DMS114 treated with DMSO at 0.1 percent for 48 hours (cell line): ENCODE measurements around the gene SNX33.
"Not testable (repeated sequence)": the region's sequence is repeated elsewhere in the genome, so short reads cannot be mapped to it uniquely, and the experiment has no call there.

ENCODE experiments used
- DNase-seq: peaks from one replicate; lab custom pipeline; 2025; ENCODE audit not compliant: unreplicated experiment; lab: John Stamatoyannopoulos, UW

The SNX33 gene

DNA sequence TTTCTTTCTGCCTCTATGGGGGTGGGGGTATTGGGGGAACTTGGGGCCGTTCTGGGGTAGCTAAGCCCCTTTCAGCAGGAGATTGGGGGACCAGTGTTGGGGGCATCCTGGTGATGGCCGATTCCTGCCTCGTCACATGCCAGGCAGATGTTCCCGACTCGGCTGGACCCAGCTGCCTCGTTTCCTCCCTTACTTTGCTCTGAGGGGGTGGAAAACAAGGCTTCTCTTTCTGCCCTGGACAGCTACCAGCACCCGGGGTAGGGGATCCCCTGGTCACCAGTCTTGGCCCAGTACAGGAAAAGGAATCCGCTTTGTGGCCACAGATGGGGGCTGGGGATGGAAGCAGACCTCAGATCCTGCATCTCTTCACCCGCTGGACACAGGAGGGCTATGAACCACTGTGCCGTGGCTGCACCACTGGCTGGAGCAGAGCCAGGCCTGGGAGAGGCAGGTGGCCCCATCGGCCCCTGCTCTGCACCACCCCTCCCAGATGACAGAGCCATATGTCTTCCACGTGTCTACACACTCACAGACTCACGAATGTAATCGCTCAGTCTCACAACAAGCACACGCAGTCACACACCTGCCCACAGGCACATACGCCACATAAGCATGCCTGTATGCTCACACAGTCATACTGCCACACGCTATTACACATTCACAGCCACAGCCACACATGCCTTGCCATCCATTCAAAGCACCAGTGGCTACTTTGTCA is 12.4 kb downstream of the SNX33 start:
- no peak for DNase-seq

DNA sequence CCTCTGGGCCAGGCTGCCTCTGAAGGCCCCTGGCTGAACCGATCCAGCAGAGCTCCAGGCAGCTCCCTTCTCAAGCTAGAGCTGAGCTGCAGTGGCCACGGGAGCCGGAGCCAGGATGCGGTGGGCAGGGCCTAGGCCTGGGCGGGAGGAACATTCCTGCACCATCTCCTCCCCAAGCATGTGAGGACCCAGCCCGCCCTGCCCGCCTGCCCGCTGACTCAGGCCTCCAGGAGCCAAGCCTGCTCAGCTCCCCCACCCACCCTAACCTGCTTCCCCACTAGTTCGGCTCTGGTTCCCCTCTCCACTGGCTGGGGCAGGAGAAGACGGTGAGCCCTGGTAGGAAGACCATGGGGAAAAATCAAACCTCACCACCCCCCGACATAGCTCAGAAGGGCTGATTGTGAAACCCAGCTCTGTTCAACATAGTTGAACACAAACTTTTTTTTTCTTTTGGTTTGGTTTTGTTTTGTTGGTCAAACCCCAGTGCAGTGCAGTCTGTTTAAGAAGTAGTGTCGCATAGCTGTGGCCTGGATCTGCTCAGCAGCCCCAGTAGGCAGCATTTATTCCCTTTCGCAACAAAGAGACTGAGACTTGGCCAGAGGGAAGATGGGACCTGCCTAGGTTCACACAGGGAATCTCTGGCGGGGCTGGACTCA is 13.5 kb downstream of the SNX33 start:
- no peak for DNase-seq

DNA sequence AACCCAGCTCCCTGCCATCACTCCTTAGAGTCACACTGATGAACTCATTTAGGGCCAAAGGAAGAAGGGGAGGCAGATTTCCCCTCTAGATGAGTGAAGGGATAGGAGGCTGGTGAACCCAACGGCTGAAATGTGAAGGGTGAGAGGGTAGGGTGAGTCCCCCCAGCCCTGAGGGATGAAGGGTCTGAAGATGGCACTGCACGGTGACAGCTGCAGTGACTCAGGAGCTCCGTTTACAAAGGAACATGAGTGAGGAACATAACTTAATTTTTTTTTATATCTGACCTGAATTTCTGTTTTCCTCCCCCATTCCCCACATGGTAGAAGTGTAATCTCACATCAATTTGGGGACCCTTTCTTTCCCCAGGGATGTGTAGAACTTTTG is 14.0 kb downstream of the SNX33 start:
- DNase-seq = no peak

DNA sequence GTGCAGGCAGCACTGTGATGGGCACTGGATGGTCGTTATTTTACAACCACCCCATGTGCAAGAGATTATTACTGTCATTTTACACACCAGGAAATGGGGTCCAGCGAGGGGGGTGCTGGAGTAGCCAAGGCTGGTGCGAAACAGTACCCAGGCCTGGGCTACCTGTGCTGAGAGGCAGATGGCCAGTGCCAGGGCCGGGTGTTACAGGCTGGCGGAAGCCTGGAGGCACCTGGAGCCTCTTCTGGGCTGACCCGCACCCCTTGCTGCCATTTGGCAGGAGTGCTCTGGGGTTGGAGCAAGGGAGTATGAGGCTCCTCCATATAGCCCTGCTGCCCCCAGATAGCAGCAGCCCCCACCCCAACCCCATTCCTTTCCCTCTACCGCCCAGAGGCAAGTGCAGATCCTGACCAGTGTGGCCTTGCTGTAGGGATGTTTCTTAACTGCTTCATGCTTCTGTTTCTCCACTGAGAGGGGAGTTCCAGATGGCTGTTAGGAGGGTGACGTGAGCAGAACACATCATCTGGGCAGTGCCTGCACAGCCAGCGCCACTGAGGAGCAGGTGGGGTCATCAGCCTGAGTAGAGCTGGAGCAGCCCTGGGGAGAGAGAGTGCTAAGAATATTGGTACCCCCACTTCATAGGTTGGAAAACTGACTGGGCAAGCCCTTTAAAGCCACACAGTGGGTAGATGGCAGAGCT is 15.3 kb downstream of the SNX33 start:
- no peak for DNase-seq

DNA sequence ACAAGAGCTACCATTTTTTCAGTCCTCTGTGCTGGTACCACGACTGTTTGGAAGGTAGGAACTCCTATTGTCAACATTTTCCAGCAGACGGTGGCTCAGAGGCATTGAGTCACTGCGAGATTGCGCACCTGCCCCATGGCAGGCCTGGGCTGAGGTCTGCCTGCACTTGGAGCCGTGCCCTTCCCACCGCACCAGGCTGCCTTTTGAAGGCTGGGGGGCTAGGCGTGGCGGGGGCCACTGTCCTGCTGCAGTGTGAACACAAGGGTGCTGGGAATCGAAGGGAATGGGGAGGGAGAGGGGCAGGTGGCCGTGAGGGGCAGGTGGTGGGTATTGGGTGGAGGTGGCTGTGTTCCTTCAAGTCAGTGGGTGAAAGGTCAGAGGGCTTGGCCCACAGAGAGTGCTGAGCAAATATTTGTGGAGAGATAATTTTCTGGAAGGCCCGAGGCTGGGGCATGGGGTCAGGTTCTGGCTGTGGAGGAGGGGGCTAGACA is 16.3 kb downstream of the SNX33 start:
- DNase-seq = no peak

DNA sequence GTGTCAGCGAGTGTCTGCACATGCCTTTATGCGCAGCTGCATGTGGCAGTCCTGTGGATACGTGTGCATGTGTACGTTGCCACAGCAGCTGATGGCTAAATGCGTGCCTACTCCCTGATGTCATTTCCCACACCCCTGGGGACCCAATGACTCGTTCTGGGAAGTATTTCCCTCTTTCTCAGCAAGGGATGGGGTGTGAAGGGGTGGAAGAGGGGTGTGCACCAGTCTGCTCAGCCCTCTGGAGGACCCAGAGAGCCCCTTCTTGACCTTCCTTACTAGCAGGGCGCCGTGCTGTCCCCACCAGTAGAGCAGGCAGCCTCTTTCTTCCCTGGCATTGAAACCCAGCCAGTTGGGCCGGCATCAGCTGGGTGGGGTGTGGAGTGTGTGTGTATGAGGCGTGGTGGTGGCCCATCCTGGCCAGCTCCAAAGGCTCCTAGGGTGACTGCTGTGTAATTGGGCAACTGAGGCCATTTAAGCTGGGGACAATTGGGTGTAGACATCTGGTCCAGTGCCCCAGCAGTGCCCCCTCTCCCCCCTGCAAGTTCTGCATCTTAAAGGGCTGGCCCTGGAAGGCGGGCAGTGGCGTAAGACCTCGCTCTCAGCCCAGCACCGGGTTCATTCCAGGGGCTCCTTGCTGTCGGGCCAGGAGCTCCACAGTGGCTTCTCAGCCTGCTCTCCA is 19.2 kb downstream of the SNX33 start:
- DNase-seq = no peak

DNA sequence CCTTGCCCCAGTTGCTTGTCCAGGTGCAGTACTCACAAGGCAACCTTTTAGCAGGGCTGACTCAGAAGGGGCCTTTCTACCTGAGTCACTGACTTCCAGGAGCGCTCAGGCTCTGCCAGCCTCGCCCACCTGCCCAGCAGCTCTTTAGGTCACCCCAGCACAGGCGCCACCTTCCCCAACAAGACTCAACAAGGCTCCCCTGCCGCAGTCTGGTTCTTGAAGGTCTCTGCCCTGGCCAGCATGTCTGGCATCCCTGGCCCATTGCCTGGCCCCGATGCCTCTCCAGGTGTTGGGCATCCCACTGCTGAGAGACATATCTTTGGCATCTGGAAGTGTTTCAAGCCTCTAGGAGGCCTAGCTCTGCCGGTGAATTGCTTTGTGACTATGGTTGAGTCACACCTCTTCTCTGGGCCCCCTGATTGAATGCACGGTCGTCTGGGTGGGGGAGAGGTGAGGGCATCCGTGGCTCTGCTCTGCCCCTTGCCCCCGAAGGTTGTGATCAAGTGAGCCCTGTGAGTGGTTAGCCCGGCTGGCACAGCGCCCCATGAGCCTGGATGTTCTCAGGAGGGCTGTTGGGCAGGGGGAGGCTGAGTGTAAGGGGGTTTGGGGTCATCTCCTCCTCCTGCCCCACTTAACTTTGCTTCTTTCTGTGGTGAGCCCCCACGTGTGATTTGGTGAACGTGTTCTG is 21.6 kb downstream of the SNX33 start:
- DNase-seq = no peak

DNA sequence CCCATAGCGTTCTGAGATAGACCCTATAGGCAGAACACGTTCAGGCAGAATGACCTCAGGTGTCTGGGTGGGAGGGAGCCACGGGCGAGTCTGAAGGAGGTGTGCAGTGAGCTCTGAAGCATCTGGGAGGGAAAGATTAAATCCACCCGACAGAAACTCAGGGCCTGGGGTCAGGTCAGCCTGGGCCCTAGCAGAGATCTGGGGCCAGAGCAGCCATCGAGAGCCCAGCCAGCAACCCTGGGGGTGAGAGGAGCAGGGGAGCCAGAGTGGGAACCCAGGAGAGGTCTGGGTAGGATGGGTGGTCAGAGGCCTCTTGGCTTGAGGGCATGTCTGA is 22.1 kb downstream of the SNX33 start:
- DNase-seq = no peak

DNA sequence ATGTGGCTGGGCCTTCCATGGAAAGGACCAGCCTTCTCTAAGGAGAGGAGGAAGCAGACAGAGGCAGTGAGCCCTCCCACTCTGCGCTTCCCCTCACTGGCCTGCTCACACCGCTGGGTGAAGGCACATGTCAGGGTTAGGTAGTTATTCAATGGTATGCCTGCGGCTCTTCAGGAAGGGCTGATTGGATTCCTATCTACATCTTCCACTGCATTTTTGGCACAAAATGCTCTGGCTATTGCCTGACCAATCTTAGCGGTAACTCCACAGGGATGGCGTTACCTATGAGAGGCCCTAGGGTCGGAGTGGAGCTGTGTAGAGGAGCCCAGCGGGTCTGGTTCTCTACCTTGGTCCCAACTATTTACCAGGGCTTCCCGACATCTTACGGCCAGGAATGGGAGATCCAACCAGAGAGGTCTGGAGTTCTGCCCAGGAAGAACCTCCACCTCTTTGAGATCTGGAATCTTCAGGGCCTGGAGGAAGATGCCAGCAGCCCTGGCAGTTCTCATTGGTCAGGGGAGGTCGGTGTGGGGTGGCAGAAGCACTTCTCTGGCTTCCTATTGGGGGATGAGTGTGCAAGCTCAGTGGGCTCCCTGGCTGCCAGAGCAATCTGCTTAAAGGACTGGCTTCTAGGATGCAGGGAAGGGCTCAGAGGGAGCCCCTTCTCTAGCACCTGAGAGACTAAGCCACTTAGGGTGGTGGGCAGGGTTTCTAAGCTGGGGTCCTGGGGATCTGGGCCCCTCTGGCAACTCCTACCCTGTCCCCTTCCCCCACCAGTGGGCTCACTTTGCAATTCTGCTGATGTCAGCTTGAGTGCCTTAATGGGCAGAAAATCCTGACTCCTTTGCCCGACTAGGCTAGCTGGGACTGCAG is 24.3 kb downstream of the SNX33 start:
- DNase-seq = no peak

DNA sequence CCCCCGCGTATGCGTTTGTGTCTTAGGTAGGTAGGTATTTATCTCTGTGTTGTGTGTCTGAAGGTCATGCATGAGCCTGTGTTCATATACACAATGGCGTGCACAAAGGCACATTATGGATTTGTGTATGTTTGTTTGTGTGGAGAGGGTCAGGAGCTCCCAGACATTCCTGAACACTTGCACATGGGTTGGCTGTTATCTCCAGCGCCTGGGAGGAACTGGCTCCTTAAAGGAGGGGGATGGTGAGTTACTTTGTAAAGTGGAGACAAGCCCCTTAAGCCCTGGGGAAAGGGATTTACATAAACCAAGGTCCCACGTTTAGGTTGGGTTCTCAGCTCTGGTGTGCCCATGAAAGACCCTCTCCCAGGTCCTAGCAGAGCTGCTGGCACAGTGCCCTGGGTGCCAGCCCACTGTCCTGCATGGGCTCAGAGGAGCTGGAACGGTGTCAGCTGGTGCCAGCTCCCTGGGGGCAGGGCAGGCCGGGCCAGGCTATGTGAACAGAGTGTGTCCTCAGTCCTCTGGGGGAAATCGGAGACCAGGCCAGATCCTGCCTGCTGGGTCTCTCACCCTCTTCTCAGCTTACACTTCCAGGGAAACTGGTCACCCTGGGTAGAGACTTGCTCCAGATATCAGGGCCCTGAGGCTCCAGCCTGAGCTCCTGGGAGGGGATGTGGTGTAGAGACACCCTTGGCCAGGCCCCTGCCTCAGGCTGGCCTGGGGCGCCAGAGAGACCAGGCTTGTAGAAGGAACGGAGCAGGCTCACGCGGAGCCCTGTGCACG is 25.1 kb downstream of the SNX33 start:
- no peak for DNase-seq

DNA sequence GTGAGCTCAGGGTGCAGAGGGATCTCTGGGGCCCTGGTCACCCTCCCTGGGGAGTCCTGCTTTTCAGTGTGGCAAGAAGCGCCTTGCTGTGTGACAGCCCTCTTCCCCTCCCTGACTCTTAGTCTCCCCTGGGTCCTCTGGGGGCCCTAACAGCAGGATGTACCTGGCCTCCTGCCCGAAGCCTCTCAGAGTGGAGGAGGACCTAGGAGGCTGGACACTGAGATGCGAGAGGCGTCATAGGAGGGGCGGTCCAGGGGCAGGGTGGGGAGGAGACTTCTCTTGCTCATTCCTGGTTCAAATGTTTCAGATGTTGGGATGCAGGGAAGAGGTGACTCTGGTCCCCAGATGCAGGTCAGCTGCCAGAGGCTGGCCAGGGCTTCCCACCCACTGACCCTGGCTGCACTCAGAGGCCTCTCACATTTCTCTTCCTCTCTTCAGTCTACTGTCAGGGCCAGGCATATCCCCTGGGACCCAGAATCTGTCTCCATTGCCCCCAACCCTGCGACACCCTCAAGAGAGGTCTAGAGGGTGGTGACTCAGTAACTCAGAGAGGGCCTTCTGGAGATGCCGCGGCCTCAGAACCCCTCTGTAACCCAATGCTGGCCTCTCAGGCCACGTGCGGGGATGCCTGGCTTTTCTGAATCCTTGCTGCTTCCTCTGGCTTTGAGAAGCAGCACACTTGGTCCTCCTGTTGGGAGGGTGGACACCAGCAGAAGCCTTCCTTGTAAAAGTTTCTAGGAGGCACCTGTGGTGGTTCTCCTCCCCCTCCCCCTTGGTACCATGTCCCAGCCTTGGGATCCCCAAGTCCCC is 25.9 kb downstream of the SNX33 start:
- DNase-seq = no peak

DNA sequence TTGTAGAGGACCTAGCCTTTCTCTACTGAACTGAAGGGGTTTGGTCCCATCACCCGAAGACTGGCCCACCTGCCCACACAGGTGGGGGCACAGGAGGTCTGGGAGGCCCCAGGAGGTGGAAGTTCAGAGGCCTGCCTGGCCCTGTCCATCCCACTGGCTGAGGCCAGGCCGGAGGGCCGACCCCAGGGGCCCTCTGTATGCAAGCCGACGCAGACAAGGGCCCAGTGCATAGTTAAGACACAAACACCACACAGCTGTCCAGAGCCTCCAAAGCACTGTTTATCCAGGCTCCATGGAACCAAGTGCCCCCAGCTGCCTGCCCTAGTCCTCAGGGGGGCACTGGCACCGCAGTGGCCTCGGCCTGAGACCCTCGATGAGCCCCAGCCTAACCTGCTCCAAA is 26.7 kb downstream of the SNX33 start:
- no peak for DNase-seq

DNA sequence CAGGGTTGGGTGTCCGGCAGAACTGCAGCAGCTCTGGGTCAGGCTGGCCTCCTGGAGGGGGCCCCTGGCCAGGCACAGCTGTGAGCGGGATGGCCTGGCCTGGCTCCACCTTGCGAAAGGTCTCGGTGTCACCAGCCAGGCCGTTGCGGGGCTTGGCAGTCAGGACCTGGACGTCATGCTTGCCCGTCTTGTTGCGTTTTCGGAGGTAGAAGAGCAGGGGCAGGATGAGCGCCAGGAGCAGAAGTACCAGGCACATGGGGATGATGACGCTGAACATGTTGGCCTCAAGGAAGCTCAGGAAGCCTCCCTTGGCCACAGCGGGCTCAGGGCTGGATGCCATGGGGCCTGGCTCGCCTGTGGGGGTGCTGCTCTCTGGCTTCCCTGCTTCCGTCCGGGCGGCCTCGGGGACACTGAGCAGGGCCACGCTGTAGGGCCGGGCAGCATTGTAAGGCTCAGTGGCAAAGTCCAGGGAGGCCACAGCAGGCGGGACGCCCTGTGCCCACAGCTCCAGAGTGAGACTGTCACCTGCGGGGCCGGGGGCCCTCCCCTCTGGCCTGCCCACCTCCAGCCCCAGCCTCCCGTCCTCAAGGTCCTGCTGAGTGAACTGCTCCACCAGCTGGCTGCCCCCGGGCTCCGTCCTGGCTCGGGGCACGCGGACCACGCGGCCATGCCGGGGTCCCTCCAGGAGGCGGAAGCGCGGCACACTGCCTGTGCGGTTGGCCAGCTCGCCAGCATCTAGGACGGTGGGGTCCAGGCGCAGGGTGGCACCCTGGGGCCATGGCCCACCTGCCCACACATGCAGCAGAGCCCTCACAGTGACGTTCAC is 28.1 kb downstream of the SNX33 start:
- DNase-seq = no peak

DNA sequence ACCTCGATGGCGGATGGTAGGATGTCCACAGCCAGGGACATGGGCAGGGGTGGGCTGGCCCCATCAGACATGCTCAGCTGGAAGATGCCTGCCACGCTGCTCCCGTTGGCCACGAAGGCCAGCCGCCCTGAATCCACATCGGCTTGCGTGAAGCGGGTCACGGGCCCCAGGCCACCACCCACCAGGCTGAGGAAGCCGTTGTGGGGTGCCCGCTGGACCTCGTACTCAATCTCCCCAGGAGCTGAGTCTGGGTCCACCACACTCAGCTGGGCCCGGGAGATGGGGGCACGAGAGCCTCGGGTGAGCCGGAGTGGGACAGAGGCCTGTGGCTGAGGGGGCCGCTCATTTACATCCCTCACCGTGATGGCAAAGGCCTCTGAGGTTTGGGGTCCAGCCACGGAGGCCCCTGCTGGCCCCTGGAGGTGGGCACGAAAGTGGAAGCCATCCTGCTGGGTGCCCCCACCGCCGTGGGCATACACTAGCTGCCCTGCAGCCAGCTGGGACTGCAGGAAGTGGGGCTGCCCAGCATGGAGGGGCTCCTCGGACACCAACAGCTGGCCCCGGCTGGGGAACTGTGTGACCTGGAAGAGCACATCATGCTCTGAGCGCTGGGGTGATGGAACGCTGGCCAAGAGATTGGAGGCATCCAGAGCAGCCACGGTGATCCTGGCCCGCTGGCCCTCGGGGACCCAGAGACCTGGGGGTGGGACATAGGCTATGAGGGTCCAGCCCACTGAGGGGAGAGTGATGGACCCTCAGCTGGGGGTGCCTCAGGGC is 29.2 kb downstream of the SNX33 start:
- no peak for DNase-seq

DNA sequence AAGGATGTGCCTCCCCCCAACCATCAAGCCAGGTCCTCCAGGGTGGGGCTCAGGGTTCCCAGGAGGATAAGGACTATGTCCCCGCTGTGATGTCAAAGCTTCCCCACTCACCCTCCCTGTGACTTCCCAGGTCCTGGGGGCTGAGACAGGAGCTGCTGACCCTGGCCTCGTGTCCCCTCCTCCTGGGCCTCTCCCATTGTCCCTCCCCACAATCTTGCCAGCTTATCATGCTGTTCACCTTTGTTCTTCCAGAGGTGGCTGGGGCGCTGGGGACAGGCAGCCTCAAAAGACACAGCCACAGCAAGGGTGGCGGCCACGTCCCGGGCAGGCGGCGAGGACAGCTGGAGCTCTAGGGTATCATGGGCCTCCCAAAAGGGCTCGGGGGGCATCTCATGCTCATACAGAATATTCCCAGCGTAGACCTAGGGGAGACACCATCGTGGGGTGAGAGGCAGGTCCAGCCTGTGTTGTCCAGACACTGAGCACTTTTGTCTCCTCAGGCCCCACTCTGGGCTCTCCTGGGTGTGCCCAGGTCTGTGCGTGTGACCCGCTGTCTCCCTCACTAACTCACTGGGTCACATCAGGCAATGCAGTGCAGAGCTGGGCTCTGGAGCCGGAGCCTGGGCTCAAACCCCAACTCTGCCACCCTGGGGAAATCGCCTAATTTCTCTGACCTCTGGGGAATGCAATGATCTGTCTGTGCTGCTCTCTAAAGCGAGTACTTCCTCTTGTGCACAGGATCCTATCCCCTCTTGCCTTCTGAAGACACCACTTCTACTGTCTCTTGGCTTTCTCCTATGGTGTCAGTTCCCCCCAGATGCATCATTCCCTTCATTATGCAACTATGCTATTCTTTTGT is 30.0 kb downstream of the SNX33 start:
- no peak for DNase-seq

DNA sequence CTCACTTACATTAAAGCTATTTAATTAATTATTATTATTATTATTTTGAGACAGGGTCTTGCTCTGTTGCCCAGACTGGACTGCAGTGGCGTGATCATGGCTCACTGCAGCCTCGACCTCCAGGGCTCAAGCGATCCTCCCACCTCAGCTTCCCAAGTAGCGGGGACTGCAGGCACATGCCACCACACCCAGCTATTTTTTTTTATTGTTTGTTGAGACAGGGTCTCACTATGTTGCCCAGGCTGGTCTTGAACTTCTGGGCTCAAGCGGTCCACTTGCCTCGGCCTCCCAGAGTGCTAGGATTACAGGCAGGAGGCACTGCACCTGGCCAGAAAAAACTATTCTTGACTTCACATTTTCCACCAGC is 30.6 kb downstream of the SNX33 start:
- not testable (repeated sequence) for DNase-seq
